HepG2 (cell line): ENCODE results near the gene LARP7. TPM values are rescaled to one million over a fixed set of nuclear protein-coding genes. Genes with fewer than 3 reads are reported as not detected.

Source experiments
- AHR ChIP-seq: IDR thresholded peaks from 2 replicates; pipeline ENCODE4 v1.6.1; 2018; ENCODE audit warnings: missing genetic modification reagents, missing compliant biosample characterization
- BRCA1 ChIP-seq: sonication (generic); formaldehyde crosslinking; IDR thresholded peaks from 2 replicates; pipeline ENCODE4 v1.4.0; 2020; ENCODE audit warnings: missing genetic modification reagents
- CBFB ChIP-seq: sonication (generic); formaldehyde crosslinking; IDR thresholded peaks from 2 replicates; pipeline ENCODE4 v1.4.0; 2020; ENCODE audit warnings: missing genetic modification reagents
- HMGXB4 ChIP-seq, 2 experiments: sonication (generic) in 1 of 2; formaldehyde crosslinking in 1 of 2; IDR thresholded peaks; 2 replicates each; pipeline versions ENCODE4 v1.4.0 to v1.6.1; 2018 to 2020; ENCODE audit warnings: missing genetic modification reagents in 2 of 2, borderline replicate concordance in 1 of 2, low read depth in 1 of 2, mild to moderate bottlenecking in 1 of 2, missing biosample characterization in 1 of 2
- MATR3 ChIP-seq: sonication (generic); formaldehyde crosslinking; IDR thresholded peaks from 2 replicates; pipeline ENCODE4 v1.4.0; 2020; ENCODE audit warnings: missing genetic modification reagents
- RARG ChIP-seq: sonication (generic); formaldehyde crosslinking; IDR thresholded peaks from 2 replicates; pipeline ENCODE4 v1.4.0; 2020; ENCODE audit warnings: low read depth, mild to moderate bottlenecking, missing genetic modification reagents
- RBFOX2 ChIP-seq: fragments of 200-400 bp; formaldehyde crosslinking; IDR thresholded peaks from 2 replicates; pipeline ENCODE4 v1.6.1; 2017; ENCODE audit warnings: low read depth, mild to moderate bottlenecking, low read length
- ZNF235 ChIP-seq: sonication (generic); formaldehyde crosslinking; IDR thresholded peaks from 2 replicates; pipeline ENCODE4 v1.8.1; 2023; ENCODE audit warnings: mild to moderate bottlenecking, missing genetic modification reagents, borderline replicate concordance
- ZNF318 ChIP-seq: sonication (generic); formaldehyde crosslinking; IDR thresholded peaks from 2 replicates; pipeline ENCODE4 v1.4.0; 2020; ENCODE audit warnings: mild to moderate bottlenecking, missing genetic modification reagents
- polyA plus RNA-seq, 8 experiments: library from polyadenylated mRNA; depleted of rRNA in 3 of 8; stranded (reverse) in 7 of 8; unstranded in 1 of 8; fragments of >200 nt; fragmentation: Illumina TruSeq in 4 of 8; extraction: Trizol in 4 of 8; gene quantifications; 2 replicates each; pipeline versions ENCODE4 v1.2.1 to v1.2.3, GENCODE V29; 2011 to 2016; ENCODE audit warnings: low read depth in 4 of 8, missing spikeins in 1 of 8, mixed read lengths in 1 of 8; ENCODE audit not compliant: insufficient read depth in 1 of 8
- total RNA-seq, 5 experiments: library from RNA; depleted of rRNA; stranded (reverse); fragments of >200 nt; fragmentation: Illumina TruSeq; extraction: Trizol; gene quantifications; 2 replicates each; pipeline ENCODE4 v1.2.3, GENCODE V29; 2016; ENCODE audit warnings: low read depth in 1 of 5
- TF ChIP-seq, protein P1 (sequence below): sonication (generic); formaldehyde crosslinking; IDR thresholded peaks from 2 replicates; pipeline ENCODE4 v1.4.0; 2020; ENCODE audit warnings: missing genetic modification reagents
- TF ChIP-seq, protein P2 (sequence below): sonication (generic); formaldehyde crosslinking; IDR thresholded peaks from 2 replicates; pipeline ENCODE4 v1.8.0; 2022; ENCODE audit warnings: missing genetic modification reagents, mild to moderate bottlenecking, moderate library complexity, borderline replicate concordance

LARP7 gene
- total and polyA plus RNA-seq, 2 of the 13 experiments (the other 11 are each of a cell fraction or from before 2014, with no cell fraction given) = 9.7 to 37.1 TPM

DNA sequence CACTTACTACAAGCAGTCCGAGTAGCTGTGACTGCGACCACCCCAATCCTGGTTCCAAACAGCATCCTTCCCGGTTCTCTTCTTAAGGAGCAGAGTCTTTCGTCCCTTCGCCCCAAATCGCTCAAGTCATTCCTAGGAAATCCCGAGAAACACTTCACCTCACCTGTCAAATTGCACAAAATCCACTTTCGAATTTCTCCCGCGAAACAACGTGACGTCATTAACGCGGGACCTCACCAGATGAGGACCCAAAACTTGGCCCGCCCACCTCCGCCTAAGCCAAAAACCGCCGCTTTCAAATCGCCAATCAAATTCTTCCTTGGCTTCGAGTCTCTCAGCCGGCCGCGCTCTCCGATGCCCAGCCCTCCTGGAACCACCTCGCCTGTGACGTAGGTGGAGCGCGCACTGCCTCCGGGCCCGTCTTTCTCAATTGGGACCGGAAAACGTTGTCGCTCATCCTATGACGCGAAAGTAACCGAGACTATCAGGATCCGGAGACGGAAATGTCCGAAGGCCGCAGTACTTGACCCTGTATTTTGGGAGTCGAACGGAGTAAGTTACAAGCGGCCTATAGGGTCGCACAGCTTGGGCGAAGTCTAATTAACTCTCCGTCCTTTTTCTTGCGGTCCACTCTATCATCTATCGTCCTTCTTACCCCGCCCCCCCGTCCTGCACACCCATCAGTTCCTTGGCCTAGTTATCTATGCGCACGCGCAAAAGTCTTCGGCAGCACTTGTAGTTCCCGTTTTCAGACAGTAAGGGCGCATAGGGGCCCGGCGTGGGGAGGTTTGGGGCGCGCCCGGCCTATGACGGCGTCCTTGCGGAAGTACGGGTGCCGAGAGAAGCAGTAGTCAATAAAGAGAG lies at the start of gene LARP7, which contains the start of gene ZGRF1 (continued):
- TF ChIP-seq HMGXB4 (CRISPR knock-in tag; IDR thresholded peaks at IDR 0.05; ENCODE audit: borderline replicate concordance in 1 of 2, low read depth in 1 of 2) (peak; percentile 56 to 76), AHR (CRISPR knock-in tag) (no peak), BRCA1 (CRISPR knock-in tag) (no peak), ZNF235 (CRISPR knock-in tag) (no peak), RBFOX2 (no peak), RARG (CRISPR knock-in tag) (no peak), MATR3 (CRISPR knock-in tag) (no peak), ZNF318 (CRISPR knock-in tag) (no peak), CBFB (CRISPR knock-in tag) (peak; percentile 81; the same call in 1 of the 2 replicates)
- TF ChIP-seq, protein P1, sequence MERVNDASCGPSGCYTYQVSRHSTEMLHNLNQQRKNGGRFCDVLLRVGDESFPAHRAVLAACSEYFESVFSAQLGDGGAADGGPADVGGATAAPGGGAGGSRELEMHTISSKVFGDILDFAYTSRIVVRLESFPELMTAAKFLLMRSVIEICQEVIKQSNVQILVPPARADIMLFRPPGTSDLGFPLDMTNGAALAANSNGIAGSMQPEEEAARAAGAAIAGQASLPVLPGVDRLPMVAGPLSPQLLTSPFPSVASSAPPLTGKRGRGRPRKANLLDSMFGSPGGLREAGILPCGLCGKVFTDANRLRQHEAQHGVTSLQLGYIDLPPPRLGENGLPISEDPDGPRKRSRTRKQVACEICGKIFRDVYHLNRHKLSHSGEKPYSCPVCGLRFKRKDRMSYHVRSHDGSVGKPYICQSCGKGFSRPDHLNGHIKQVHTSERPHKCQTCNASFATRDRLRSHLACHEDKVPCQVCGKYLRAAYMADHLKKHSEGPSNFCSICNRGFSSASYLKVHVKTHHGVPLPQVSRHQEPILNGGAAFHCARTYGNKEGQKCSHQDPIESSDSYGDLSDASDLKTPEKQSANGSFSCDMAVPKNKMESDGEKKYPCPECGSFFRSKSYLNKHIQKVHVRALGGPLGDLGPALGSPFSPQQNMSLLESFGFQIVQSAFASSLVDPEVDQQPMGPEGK (CRISPR knock-in tag) = peak; percentile 49
- TF ChIP-seq, protein P2, sequence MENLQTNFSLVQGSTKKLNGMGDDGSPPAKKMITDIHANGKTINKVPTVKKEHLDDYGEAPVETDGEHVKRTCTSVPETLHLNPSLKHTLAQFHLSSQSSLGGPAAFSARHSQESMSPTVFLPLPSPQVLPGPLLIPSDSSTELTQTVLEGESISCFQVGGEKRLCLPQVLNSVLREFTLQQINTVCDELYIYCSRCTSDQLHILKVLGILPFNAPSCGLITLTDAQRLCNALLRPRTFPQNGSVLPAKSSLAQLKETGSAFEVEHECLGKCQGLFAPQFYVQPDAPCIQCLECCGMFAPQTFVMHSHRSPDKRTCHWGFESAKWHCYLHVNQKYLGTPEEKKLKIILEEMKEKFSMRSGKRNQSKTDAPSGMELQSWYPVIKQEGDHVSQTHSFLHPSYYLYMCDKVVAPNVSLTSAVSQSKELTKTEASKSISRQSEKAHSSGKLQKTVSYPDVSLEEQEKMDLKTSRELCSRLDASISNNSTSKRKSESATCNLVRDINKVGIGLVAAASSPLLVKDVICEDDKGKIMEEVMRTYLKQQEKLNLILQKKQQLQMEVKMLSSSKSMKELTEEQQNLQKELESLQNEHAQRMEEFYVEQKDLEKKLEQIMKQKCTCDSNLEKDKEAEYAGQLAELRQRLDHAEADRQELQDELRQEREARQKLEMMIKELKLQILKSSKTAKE (CRISPR knock-in tag) = no peak
